GM12874 (cell line): ENCODE results near the gene PRKCE.

Experiments
- TF ChIP-seq, protein P1 (sequence below): IDR thresholded peaks from 2 replicates; pipeline ENCODE4 v1.5.1; 2011; ENCODE audit warnings: low read depth, mild to moderate bottlenecking, control low read depth, low read length, moderate library complexity; ENCODE audit not compliant: insufficient read depth

The PRKCE gene

GRCh38 chr2:45647356-45647755 lies 4.1 kb upstream of the PRKCE start:
- TF ChIP-seq, protein P1, sequence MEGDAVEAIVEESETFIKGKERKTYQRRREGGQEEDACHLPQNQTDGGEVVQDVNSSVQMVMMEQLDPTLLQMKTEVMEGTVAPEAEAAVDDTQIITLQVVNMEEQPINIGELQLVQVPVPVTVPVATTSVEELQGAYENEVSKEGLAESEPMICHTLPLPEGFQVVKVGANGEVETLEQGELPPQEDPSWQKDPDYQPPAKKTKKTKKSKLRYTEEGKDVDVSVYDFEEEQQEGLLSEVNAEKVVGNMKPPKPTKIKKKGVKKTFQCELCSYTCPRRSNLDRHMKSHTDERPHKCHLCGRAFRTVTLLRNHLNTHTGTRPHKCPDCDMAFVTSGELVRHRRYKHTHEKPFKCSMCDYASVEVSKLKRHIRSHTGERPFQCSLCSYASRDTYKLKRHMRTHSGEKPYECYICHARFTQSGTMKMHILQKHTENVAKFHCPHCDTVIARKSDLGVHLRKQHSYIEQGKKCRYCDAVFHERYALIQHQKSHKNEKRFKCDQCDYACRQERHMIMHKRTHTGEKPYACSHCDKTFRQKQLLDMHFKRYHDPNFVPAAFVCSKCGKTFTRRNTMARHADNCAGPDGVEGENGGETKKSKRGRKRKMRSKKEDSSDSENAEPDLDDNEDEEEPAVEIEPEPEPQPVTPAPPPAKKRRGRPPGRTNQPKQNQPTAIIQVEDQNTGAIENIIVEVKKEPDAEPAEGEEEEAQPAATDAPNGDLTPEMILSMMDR = no peak

DNA sequence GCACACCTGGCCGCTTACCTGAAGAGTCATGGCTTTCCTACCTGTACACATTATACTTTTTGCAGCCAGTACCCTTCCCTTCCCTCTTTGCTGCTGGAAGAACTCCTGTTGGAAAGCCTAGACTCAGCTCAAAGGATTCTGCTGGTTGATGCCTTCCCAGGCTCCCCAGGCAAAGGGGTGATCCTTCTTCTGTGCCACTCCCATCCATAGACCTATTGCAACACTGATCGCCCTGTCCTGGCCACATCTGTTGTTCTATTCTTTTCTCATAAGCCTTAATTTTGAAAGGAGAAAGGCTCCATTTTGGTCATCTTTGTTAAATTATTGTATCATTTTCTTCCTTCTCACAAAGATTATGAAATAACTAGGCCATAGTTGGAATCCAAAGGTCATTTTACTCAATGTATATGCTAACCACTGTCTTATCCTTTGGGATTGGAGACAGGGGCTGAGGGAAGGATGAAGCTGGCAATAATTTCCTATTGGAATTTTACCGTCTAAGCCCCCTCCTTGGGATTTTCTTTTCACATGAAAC lies 3.4 kb upstream of the PRKCE start:
- TF ChIP-seq, protein P1 = no peak

- TF ChIP-seq, protein P1 = no peak
These were observed 2.8 kb upstream of the PRKCE start for GRCh38 chr2:45648636-45649035.

GRCh38 chr2:45649462-45649857 lies 2.0 kb upstream of the PRKCE start:
- TF ChIP-seq, protein P1 = no peak

DNA sequence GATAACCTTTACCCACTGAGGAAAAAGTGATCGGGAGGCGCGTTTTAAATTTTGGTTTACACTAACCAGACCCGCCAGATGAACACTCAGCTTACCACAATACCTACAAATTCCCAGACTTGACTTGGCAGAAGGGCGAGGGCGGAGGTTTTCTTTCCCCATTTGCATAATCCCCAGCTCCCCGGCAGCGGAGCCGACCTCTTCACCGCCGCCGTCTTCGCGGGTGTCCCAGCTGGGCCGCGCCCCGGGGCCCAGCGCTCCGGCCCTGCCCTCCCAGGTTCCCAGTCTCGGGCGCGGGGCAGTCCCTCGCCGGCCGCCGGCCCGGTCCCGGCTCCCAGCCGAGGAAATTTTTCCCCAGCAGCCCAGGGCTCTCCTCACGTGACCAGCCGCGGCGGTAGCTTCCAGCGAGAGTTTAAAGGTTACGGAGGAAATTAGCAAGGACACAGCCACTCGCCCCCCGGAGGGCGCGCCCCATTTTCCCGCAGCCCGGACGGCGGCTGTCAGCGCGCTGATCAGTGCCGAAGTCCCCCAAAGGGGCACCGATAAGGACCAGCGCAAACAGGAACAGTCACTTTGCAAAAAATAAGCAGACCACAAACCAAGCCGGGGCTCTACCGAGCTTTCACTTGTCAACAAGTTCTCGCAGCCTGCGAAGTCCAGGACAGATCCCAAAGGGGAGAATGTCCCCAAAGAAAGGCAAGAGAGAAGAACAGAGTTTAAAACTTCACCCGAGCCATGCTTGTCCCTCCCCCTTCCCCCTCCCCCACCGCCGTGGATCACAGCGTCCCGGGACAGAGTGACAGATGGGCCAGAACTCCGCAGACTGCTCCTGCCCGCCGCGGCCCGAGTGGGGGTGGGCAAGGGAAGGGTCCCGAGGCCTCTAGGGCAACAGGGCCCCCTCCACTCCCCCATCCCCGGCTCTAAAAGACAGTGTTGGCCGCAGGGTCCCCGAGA lies 1.3 kb upstream of the PRKCE start:
- TF ChIP-seq, protein P1 = no peak

DNA sequence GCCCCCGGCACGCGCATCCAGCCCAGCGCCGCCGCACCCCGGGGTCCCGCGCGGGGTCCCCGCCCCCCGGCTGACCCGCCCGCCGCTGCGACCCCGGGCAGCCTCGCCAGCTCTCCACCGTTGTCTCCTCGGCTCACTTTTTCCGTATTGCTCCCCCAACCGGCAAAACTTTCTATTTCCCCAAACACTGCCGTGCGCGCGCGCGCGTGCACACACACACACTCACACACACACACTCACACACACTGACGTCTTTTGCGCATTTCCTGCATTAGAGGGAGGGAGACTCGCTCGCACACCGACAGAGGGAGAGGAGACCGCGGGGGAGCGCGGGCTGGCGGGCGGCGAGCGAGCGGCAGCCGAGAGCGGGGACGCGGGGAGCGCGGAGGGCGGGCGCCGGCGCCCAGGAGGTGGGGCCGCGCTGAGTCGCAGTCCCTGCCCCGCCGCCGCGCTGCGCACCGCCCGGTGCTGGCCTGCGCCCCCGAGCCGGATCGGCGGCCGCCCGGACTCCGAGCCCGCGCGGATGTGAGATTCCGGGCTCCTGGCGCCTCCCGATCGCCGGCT lies 542 bp upstream of the PRKCE start:
- TF ChIP-seq, protein P1 = peak; percentile 55
